Measurements from ENCODE around the gene TLX1. TPM values are rescaled to one million over a fixed set of nuclear protein-coding genes. Genes with fewer than 3 reads are reported as not detected.

TLX1 gene
- total and polyA plus RNA-seq, 9 of the 15 experiments (the other 6 are each of a cell fraction or from before 2014, with no cell fraction given): 0.03 to 3.3 (median 0.19) TPM; not detected in 1

DNA sequence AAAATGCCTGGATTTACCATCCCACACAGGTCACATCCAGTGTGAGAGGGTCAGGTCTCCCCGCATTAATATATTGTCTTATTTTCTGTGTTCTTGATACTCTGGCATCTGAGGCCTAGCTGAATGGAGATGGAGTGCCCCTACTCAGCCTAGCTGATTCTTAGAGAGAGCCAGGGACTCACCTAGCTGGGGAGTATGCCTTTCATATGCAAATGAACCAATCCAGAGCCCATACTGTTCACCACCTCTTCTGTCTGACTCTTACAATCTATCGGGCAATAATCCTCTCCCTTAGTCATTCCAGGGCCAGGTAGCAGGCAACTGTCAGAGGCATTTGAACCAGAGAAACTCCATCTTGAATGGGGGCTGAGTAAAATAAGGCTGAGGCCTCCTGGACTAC, 51.8 kb downstream of the TLX1 start:
- intact Hi-C loops (cut with micrococcal nuclease): no loop called here
- CTCF ChIA-PET (ENCODE audit: low intra/inter-chr PET ratio): no interaction called here

More for the DNA sequence above, 51.8 kb downstream of the TLX1 start:
- POLR2A ChIA-PET: interaction anchor here (0.6 to 1.3 kb wide), 3 partner anchors 107 to 388 kb away, joined by 3 to 4 read pairs (median 4); no protein-coding TSS in a partner anchor
- no peak overlapping the region for H3K4me2 ChIP-seq (ENCODE audit: insufficient read depth, low read length)
- ATAC-seq (no peak), DNase-seq (ENCODE audit: extremely low read depth in 1 of 4, low spot score in 3 of 4) (no peak), FAIRE-seq (no peak)
- no peaks in the 10 kb centered on the region for H3K9me1 ChIP-seq (ENCODE audit: control insufficient read depth, insufficient read depth, low read length)
- H3K27me3 ChIP-seq (ENCODE audit: control insufficient read depth in 2 of 2, insufficient read depth in 2 of 2, low read length in 2 of 2): peaks cover 0 to 11% of the 10 kb centered on the region in 2 experiments; a peak in 2 of 5 replicates
- no peak overlapping the region for H3K4me3 ChIP-seq
- WGBS (ENCODE audit: insufficient coverage, low coverage, missing lambda C conversion rate): 15% methylated on average over 2 of the region's 2 CpGs
- BruUV-seq (replicated peaks): no TSS peak
- H3K36me3 ChIP-seq (ENCODE audit: control insufficient read depth, insufficient read depth, low read length): no peaks in the 10 kb centered on the region
- no peaks in the 10 kb centered on the region for H3K79me2 ChIP-seq (ENCODE audit: control insufficient read depth, insufficient read depth, low read length)
- no peaks in the 10 kb centered on the region for H3K4me1 ChIP-seq (replicated peaks in 1 of 2; ENCODE audit: control insufficient read depth in 2 of 2, insufficient read depth in 2 of 2, low read length in 2 of 2)
- no peak overlapping the region for H3K9ac ChIP-seq (ENCODE audit: insufficient read depth in 1 of 2, low read depth in 2 of 2, low read length in 2 of 2)
- H4K20me1 ChIP-seq (replicated peaks; ENCODE audit: control insufficient read depth, insufficient read depth, low read length): no peaks in the 10 kb centered on the region
- no peak overlapping the region for H3K27ac ChIP-seq (ENCODE audit: extremely low read depth, low read depth, low read length)
- TF ChIP-seq ZNF174 (CRISPR knock-in tag; IDR thresholded peaks at IDR 0.05): no peak
- TF ChIP-seq BMI1 (IDR thresholded peaks at IDR 0.05; ENCODE audit: low read length): no peak
- TF ChIP-seq HMGN3 (IDR thresholded peaks at IDR 0.05; ENCODE audit: borderline replicate concordance, extremely low read depth, insufficient read length, low read depth, low read length): no peak
- no peak for TF ChIP-seq ASH1L (IDR thresholded peaks at IDR 0.05; ENCODE audit: borderline replicate concordance, low read depth, partially characterized antibody)
- no peak for TF ChIP-seq SMARCB1 (IDR thresholded peaks at IDR 0.05; ENCODE audit: insufficient read length, low read depth)
- TF ChIP-seq, protein P1, sequence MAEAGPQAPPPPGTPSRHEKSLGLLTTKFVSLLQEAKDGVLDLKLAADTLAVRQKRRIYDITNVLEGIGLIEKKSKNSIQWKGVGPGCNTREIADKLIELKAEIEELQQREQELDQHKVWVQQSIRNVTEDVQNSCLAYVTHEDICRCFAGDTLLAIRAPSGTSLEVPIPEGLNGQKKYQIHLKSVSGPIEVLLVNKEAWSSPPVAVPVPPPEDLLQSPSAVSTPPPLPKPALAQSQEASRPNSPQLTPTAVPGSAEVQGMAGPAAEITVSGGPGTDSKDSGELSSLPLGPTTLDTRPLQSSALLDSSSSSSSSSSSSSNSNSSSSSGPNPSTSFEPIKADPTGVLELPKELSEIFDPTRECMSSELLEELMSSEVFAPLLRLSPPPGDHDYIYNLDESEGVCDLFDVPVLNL (CRISPR knock-in tag; IDR thresholded peaks at IDR 0.05; ENCODE audit: low read depth): no peak
- TF ChIP-seq, protein P2, sequence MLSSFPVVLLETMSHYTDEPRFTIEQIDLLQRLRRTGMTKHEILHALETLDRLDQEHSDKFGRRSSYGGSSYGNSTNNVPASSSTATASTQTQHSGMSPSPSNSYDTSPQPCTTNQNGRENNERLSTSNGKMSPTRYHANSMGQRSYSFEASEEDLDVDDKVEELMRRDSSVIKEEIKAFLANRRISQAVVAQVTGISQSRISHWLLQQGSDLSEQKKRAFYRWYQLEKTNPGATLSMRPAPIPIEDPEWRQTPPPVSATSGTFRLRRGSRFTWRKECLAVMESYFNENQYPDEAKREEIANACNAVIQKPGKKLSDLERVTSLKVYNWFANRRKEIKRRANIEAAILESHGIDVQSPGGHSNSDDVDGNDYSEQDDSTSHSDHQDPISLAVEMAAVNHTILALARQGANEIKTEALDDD (IDR thresholded peaks at IDR 0.05): no peak
- TF ChIP-seq, protein P3, sequence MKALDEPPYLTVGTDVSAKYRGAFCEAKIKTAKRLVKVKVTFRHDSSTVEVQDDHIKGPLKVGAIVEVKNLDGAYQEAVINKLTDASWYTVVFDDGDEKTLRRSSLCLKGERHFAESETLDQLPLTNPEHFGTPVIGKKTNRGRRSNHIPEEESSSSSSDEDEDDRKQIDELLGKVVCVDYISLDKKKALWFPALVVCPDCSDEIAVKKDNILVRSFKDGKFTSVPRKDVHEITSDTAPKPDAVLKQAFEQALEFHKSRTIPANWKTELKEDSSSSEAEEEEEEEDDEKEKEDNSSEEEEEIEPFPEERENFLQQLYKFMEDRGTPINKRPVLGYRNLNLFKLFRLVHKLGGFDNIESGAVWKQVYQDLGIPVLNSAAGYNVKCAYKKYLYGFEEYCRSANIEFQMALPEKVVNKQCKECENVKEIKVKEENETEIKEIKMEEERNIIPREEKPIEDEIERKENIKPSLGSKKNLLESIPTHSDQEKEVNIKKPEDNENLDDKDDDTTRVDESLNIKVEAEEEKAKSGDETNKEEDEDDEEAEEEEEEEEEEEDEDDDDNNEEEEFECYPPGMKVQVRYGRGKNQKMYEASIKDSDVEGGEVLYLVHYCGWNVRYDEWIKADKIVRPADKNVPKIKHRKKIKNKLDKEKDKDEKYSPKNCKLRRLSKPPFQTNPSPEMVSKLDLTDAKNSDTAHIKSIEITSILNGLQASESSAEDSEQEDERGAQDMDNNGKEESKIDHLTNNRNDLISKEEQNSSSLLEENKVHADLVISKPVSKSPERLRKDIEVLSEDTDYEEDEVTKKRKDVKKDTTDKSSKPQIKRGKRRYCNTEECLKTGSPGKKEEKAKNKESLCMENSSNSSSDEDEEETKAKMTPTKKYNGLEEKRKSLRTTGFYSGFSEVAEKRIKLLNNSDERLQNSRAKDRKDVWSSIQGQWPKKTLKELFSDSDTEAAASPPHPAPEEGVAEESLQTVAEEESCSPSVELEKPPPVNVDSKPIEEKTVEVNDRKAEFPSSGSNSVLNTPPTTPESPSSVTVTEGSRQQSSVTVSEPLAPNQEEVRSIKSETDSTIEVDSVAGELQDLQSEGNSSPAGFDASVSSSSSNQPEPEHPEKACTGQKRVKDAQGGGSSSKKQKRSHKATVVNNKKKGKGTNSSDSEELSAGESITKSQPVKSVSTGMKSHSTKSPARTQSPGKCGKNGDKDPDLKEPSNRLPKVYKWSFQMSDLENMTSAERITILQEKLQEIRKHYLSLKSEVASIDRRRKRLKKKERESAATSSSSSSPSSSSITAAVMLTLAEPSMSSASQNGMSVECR (CRISPR knock-in tag; IDR thresholded peaks at IDR 0.05): no peak
- H2AFZ ChIP-seq (ENCODE audit: low read depth, low read length): no peak overlapping the region
- in situ Hi-C loops (cut with MboI): no loop called here
- H3K9me3 ChIP-seq (replicated peaks; ENCODE audit: control insufficient read depth, insufficient read depth, low read depth, low read length): no peaks in the 10 kb centered on the region
